Left renal pelvis (tissue), 4 donors: Measurements from ENCODE around the gene CTU2. TPM values are rescaled to one million over a fixed set of nuclear protein-coding genes. Genes with fewer than 3 reads are reported as not detected.
"Not testable (repeated sequence)": the region's sequence is repeated elsewhere in the genome, so short reads cannot be mapped to it uniquely, and the experiment has no call there.

Experiments used
- DNase-seq, 4 donors: peaks; one replicate each; pipeline ENCODE4 v3.0.0-alpha.2; 2013; ENCODE audit warnings: low read depth in 4 of 4, low spot score in 3 of 4
- polyA plus RNA-seq, 4 donors: library from polyadenylated mRNA; unstranded; fragments of 120-200 nt; gene quantifications; one replicate each; pipeline ENCODE4 v1.2.1, GENCODE V29; 2013; ENCODE audit not compliant: insufficient read length in 4 of 4

The CTU2 gene
- 10 to 100 TPM; 10.5 to 17.0 (median 11.6) TPM for polyA plus RNA-seq

GRCh38 chr16:88706229-88706964 lies at the start of gene CTU2, which contains the start of gene RNF166:
Gene CTU2, plus strand, starts transcription at chr16:88706503. Its CDS starts 28 bp downstream, at chr16:88706531.
Gene RNF166, minus strand, starts transcription at chr16:88706408. Its CDS starts 83 bp downstream, at chr16:88706325.
- peak; percentile 64 to 73 (median 66) for DNase-seq

- no peak for DNase-seq
These were observed 48.9 kb upstream of the CTU2 start for GRCh38 chr16:88657371-88657770.

GRCh38 chr16:88658714-88659113 lies 47.6 kb upstream of the CTU2 start:
- no peak for DNase-seq

- DNase-seq, result no peak
These were observed 47.1 kb upstream of the CTU2 start for GRCh38 chr16:88659160-88659559.

- DNase-seq, result no peak
These were observed 44.8 kb upstream of the CTU2 start for GRCh38 chr16:88661468-88661867.

GRCh38 chr16:88662222-88662842 lies 44.0 kb upstream of the CTU2 start:
- no peak for DNase-seq

GRCh38 chr16:88662843-88663606 lies 43.3 kb upstream of the CTU2 start, which contains the start of gene MVD:
Gene MVD, minus strand, starts transcription at chr16:88663091. Its CDS starts 11 bp downstream, at chr16:88663080.
- DNase-seq, result peak; percentile 92 to 96 (median 94)

GRCh38 chr16:88665148-88665547 lies 41.2 kb upstream of the CTU2 start:
- no peak for DNase-seq

GRCh38 chr16:88665570-88665969 lies 40.7 kb upstream of the CTU2 start:
- DNase-seq, result no peak

- no peak for DNase-seq
These were observed 38.8 kb upstream of the CTU2 start for GRCh38 chr16:88667461-88667860.

GRCh38 chr16:88669493-88669892 lies 36.8 kb upstream of the CTU2 start:
- DNase-seq, result not testable (repeated sequence)

- no peak for DNase-seq
These were observed 36.3 kb upstream of the CTU2 start for GRCh38 chr16:88669980-88670379.

- DNase-seq, result no peak
These were observed 34.5 kb upstream of the CTU2 start for GRCh38 chr16:88671806-88672205.

- DNase-seq, result no peak
These were observed 33.5 kb upstream of the CTU2 start for GRCh38 chr16:88672776-88673175.

GRCh38 chr16:88673716-88674379 lies 32.5 kb upstream of the CTU2 start:
- no peak for DNase-seq

- DNase-seq, result no peak
These were observed 29.6 kb upstream of the CTU2 start for GRCh38 chr16:88676502-88677242.

GRCh38 chr16:88677721-88678120 lies 28.6 kb upstream of the CTU2 start:
- no peak for DNase-seq

GRCh38 chr16:88678224-88678979 lies 27.9 kb upstream of the CTU2 start:
- DNase-seq, result no peak

GRCh38 chr16:88680554-88681083 lies 25.7 kb upstream of the CTU2 start:
- no peak for DNase-seq
